IPS-18c (cell line): ENCODE results near the gene GNPDA2.
A peak's percentile ranks its signal among the peaks of the same experiment; 100 is the strongest.
"Not testable (repeated sequence)": the region's sequence is repeated elsewhere in the genome, so short reads cannot be mapped to it uniquely, and the experiment has no call there.

ENCODE experiments used
- H3K4me3 ChIP-seq: 2 replicates; pipeline ENCODE4 v1.7.0; 2013; ENCODE audit warnings: low read depth, mild to moderate bottlenecking, low read length, moderate library complexity; ENCODE audit not compliant: insufficient read depth
- H3K9me3 ChIP-seq: one replicate; pipeline ENCODE4 v1.6.1; 2013; ENCODE audit warnings: mild to moderate bottlenecking, low read length, moderate library complexity; ENCODE audit not compliant: control insufficient read depth, insufficient read depth

The GNPDA2 gene

GRCh38 chr4:44726038-44726871 is at the start of gene GNPDA2:
Gene GNPDA2 (minus strand): TSS chr4:44726556. CDS start chr4:44722207, 4,349 bp downstream.
- H3K4me3 ChIP-seq: peak within 1 kb of the TSS; percentile 75

DNA sequence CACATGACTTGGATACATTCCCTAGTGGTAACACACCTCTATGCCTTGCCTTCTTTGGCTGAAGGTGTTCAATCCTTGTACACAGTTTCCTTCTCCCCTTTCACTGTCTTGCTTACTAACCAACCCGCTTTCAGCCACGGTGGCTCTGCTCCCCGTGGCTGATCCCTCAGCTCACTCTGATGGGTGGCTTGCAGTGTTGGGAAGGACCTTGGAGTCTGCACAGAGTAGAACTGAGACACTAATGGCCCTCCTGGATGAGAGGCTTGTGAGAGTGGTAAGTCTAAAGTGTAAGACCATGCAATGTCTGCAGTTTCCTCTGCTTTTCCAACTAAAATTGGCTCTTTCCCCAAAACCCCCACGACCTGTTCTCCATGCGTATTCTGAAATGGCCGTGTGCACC is 46.0 kb upstream of the GNPDA2 start:
- peaks cover 5% of the 10 kb centered on the region for H3K9me3 ChIP-seq
- H3K4me3 ChIP-seq: no peak overlapping the region

More at GRCh38 chr4:44726038-44726871, at the start of gene GNPDA2:
- no peaks in the 10 kb centered on the region for H3K9me3 ChIP-seq

DNA sequence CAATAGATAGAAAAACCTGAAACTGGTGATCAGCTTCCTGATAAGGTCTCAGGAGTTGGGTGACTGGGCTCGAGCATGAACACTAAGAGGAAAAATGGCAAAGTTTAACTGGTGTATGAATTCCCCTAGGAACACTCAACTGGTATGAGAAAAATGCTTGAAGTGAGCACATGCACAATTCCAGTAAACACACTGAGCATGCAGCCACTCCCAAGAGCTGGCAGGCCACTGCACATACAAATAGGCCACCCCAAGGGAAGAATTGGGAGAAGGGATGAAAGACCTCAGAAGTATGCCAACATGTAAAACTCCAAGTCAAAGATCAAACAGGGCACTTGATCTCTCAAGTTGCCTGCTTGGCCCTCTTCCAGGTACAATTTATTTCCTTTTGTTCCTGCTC is 45.4 kb upstream of the GNPDA2 start:
- Histone ChIP-seq H3K9me3 (peaks cover 5% of the 10 kb centered on the region), H3K4me3 (no peak overlapping the region)

DNA sequence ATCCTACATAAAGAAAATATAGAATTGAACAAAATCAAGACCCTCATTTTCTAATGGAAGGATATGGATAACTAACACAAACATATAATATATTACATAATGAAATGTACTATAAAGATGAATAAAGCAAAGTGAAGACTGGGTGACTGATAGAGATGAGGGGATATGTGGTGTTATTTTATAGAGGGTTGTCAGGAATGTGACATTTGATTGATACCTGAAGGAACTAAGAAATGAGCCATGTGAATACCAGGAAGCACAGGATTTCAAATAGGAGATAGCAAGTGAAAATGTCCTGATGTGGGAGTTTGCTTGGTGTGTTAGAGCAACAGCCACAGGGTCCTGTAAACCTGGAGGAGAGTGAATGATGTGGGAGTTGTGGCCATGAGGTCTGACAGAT is 40.1 kb upstream of the GNPDA2 start:
- Histone ChIP-seq H3K9me3 (no peaks in the 10 kb centered on the region), H3K4me3 (no peak overlapping the region)

- Histone ChIP-seq H3K9me3 (no peaks in the 10 kb centered on the region), H3K4me3 (no peak overlapping the region)
Measured at GRCh38 chr4:44765116-44765515, 38.8 kb upstream of the GNPDA2 start.

- Histone ChIP-seq H3K9me3 (no peaks in the 10 kb centered on the region), H3K4me3 (no peak overlapping the region)
Measured at GRCh38 chr4:44761306-44761705, 35.0 kb upstream of the GNPDA2 start.

DNA sequence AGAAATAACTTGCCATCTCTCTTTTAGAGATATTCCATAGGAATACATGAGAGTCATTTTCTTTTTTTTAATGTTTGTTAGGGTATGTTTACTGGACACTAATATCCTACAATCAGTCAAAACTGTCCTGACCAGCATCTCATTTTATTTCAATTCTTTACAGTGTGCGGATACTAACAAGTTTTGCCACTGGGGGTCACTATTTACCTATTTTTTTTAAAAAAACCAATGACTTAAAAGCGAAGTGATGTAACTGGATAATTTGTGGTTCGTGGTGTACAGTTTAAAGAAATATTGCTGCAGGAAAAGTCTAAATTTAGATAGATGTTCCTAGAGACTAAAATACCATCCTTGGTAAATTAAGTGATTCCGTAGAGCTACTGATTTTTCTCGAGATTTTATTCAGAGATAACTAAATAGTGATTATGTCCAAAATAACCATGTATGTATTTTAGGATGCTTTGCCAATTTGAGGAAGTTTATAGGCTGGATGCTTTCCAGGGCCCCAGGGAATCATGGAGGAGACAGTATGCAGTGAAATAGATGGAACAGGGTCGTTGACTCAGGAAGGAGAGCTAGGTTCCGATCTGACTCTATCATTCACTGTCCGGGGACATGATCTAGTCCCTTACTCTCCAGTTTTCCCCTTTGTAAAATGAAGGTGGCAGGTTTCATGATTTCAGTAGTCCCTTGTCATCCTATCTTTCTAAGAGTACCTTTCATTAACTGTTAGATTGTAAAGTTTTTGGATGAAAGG is 34.0 kb upstream of the GNPDA2 start:
- Histone ChIP-seq H3K4me3 (no peak overlapping the region), H3K9me3 (no peaks in the 10 kb centered on the region)

DNA sequence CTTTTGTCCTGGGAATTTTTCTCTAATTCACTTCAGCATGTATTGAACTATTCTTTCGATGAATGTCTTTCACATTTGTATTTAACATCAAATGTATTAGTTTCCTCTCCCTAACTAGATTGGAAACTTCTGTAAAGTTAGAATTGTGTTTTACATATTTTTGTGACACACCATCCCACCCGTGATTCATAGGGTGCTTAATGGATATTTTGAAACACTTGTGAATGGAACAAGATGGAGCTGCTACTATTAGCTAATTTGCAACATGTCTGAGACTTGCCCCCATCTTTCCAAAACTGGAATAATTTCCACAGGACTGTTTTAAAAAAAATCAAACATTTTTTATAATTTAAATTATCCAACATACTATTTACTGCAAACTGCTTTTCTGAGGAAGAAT is 30.2 kb upstream of the GNPDA2 start:
- H3K9me3 ChIP-seq: no peaks in the 10 kb centered on the region
- no peak overlapping the region for H3K4me3 ChIP-seq

- H3K4me3 ChIP-seq: no peak overlapping the region
- H3K9me3 ChIP-seq: no peaks in the 10 kb centered on the region
Measured at GRCh38 chr4:44740201-44740600, 13.8 kb upstream of the GNPDA2 start.

DNA sequence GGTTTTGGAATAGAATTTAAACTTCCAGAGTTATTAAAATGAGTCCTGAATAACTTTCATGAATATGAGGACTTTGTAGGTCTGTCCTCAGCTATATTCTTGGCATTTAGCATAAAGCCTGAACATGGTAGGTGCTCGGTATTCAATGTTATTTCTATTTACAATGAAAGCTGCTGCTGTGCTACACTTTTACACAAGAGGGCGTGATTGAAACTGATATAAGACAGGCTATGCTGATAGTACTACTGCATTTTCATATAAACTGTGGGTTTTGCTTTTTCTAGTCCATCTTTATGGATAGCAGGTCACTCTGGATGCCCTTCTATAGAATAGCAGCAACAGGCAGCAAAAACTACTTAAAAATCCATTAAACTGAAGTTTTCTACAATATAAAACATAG is 12.3 kb upstream of the GNPDA2 start:
- Histone ChIP-seq H3K9me3 (no peaks in the 10 kb centered on the region), H3K4me3 (no peak overlapping the region)

DNA sequence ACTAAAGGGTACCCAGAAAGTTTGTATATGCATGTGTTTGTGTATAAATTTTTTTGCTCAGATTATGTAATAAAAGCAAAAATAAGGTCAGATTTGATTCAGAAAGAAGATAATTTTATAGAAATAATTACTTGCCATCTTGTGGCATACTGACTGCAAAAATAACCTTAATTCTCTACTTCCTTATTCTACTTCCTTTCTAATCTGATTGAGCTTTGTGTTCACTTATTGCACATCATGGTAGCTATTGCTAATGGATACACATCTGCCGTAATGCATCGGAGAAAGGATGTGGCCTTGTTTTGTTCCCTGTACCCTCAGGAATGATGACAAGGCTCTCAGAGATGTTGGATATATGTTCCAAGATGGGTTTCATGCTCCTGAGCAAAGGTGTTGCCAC is 10.5 kb upstream of the GNPDA2 start:
- Histone ChIP-seq H3K4me3 (no peak overlapping the region), H3K9me3 (no peaks in the 10 kb centered on the region)

DNA sequence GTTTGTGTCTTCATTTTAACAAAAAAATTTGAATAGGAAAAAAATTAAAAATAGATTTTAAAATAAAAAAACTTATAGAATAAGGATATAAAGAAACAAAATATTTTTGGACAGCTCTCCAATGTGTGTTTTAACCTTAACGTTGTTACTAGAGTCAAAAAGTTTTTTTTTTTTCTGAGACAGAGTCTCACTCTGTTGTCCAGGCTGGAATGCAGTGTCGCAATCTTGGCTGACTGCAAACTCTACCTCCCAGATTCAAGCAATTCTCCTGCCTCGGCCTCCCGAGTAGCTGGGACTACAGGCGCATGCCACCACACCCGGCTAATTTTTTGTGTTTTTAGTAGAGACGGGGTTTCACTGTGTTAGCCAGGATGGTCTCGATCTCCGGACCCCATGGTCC is 2.3 kb upstream of the GNPDA2 start:
- H3K9me3 ChIP-seq, H3K4me3 ChIP-seq: not testable (repeated sequence)

DNA sequence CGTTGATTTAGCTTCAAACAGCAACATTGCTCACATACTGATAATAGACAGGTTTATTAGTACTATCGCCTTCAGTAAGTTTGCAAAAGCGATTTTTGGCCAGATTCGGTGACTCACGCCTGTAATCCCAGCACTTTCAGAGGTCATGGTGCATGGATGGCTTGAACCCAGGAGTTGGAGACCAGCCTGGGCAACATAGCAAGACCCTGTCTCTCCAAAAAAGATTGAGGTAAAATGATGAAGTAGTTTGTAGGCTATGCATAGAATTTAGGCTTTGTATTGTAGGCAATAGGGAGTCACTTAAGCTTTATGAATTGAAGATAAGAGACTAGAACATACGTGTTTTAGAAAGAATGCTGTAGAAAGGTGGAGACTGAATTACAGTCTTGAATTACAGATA is 1.1 kb upstream of the GNPDA2 start:
- H3K9me3 ChIP-seq: no peaks in the 10 kb centered on the region

DNA sequence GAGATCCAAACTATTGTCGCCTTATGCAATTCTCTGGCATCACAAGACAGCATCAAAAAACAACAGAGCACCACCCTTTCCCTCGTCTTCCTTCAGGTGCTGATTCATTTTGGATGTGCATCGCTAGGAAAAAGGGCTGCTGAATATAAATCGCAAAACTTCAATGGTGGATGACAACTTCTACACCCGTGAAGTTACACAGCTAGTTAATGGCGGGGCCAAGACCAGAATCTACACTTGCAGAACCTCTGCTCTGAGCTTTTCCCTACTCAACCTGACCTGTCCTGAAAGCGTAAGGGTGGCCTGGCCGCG is 674 bp downstream of the GNPDA2 start:
- Histone ChIP-seq H3K4me3 (peak overlapping the region; percentile 75), H3K9me3 (no peaks in the 10 kb centered on the region)

More for the DNA sequence above, 1.1 kb upstream of the GNPDA2 start:
- H3K4me3 ChIP-seq: no peak overlapping the region

GRCh38 chr4:44725166-44725565 is 1.2 kb downstream of the GNPDA2 start:
- Histone ChIP-seq H3K4me3 (peak overlapping the region; percentile 75; the same call in 1 of the 2 replicates), H3K9me3 (no peaks in the 10 kb centered on the region)

DNA sequence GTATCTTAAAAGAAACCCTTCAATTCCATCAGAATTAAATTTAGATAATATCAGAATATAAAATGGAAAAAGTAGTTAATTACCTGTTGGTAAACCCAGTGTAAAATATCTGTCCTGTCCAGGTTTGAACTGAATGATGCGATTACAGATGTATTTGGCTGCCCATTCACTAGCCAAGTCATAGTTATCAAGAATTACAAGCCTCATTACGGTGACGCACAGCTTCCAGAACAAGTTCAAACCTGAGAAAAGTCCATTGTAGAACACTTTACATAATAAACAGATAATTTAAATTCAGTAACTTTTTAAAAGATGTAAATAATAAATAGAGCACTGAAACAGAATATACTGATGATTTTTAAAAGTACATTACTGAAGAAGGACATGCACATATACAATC is 4.4 kb downstream of the GNPDA2 start:
- Histone ChIP-seq H3K4me3 (no peak overlapping the region), H3K9me3 (no peaks in the 10 kb centered on the region)

- H3K4me3 ChIP-seq: no peak overlapping the region
- no peaks in the 10 kb centered on the region for H3K9me3 ChIP-seq
Measured at GRCh38 chr4:44720371-44720770, 6.0 kb downstream of the GNPDA2 start.

GRCh38 chr4:44716597-44716996 is 9.8 kb downstream of the GNPDA2 start:
- no peak overlapping the region for H3K4me3 ChIP-seq

More at GRCh38 chr4:44716597-44716996, 9.8 kb downstream of the GNPDA2 start:
- no peaks in the 10 kb centered on the region for H3K9me3 ChIP-seq
